ENCODE data around the gene MAP3K15. TPM values are rescaled to one million over a fixed set of nuclear protein-coding genes. Genes with fewer than 3 reads are reported as not detected.

Gene MAP3K15
- total RNA-seq, 2 experiments from 2014 or later: 1.8 to 2.2 TPM

- no peaks in the 10 kb centered on the region for H3K9me3 Mint-ChIP-seq
- ChIA-PET CTCF (interaction anchor here (1.5 kb wide), 1 partner anchor 8 kb away, joined by 3 read pairs; no protein-coding TSS in a partner anchor), POLR2A (interaction anchor here (0.9 kb wide), 1 partner anchor 11 kb away, joined by 3 read pairs; no protein-coding TSS in a partner anchor)
- no peak overlapping the region for H3K4me3 Mint-ChIP-seq
- H3K4me1 Mint-ChIP-seq (ENCODE audit: low read depth): peaks cover 45% of the 10 kb centered on the region
- H3K36me3 Mint-ChIP-seq (ENCODE audit: low read depth): peaks cover 2% of the 10 kb centered on the region
- DNase-seq: no peak
- TF ChIP-seq CTCF (IDR thresholded peaks at IDR 0.05): no peak
- intact Hi-C loops (cut with micrococcal nuclease): no loop called here
- H3K27me3 Mint-ChIP-seq: no peaks in the 10 kb centered on the region
- ATAC-seq: peak; percentile 33
- peak overlapping the region; percentile 79 for H3K27ac Mint-ChIP-seq
Observed at GRCh38 chrX:19555236-19555635, 39.9 kb upstream of the MAP3K15 start.

- intact Hi-C loops (cut with micrococcal nuclease): no loop called here
- ATAC-seq: peak; percentile 69
Observed at GRCh38 chrX:19554786-19555185, 39.5 kb upstream of the MAP3K15 start.

GRCh38 chrX:19552793-19553192, 37.5 kb upstream of the MAP3K15 start:
- no peaks in the 10 kb centered on the region for H3K27me3 Mint-ChIP-seq
- no peak for TF ChIP-seq CTCF (IDR thresholded peaks at IDR 0.05)
- no peaks in the 10 kb centered on the region for H3K9me3 Mint-ChIP-seq
- H3K36me3 Mint-ChIP-seq (ENCODE audit: low read depth): peaks cover 20% of the 10 kb centered on the region
- H3K4me1 Mint-ChIP-seq (ENCODE audit: low read depth): peaks cover 66% of the 10 kb centered on the region
- DNase-seq (no peak), ATAC-seq (no peak)
- no peak overlapping the region for H3K4me3 Mint-ChIP-seq
- CTCF ChIA-PET: interaction anchor here (0.7 kb wide), 1 partner anchor 41 kb away, joined by 3 read pairs; no protein-coding TSS in a partner anchor
- POLR2A ChIA-PET: no interaction called here
- H3K27ac Mint-ChIP-seq: peak overlapping the region; percentile 71
- intact Hi-C loops (cut with micrococcal nuclease): no loop called here

More at GRCh38 chrX:19554786-19555185, 39.5 kb upstream of the MAP3K15 start:
- peak; percentile 52 for DNase-seq
- H3K36me3 Mint-ChIP-seq (ENCODE audit: low read depth): peaks cover 4% of the 10 kb centered on the region
- CTCF ChIA-PET: interaction anchor here (1.5 kb wide), 1 partner anchor 8 kb away, joined by 3 read pairs; no protein-coding TSS in a partner anchor
- no peaks in the 10 kb centered on the region for H3K9me3 Mint-ChIP-seq
- peak overlapping the region; percentile 79 for H3K27ac Mint-ChIP-seq
- no peaks in the 10 kb centered on the region for H3K27me3 Mint-ChIP-seq
- no peak overlapping the region for H3K4me3 Mint-ChIP-seq
- H3K4me1 Mint-ChIP-seq (ENCODE audit: low read depth): peaks cover 49% of the 10 kb centered on the region
- POLR2A ChIA-PET: interaction anchor here (0.8 to 0.9 kb wide), 2 partner anchors 12 to 39 kb away, joined by 3 read pairs; no protein-coding TSS in a partner anchor
- TF ChIP-seq CTCF (IDR thresholded peaks at IDR 0.05): no peak

GRCh38 chrX:19549838-19550237, 34.5 kb upstream of the MAP3K15 start:
- H3K36me3 Mint-ChIP-seq (ENCODE audit: low read depth): peaks cover 35% of the 10 kb centered on the region
- intact Hi-C loops (cut with micrococcal nuclease): loop anchor here (10.0 kb wide), 2 partner anchors 335 to 515 kb away; partner anchors contain the start of gene SH3KBP1
- no peaks in the 10 kb centered on the region for H3K27me3 Mint-ChIP-seq
- no peak for TF ChIP-seq CTCF (IDR thresholded peaks at IDR 0.05)
- DNase-seq (peak; percentile 47), ATAC-seq (peak; percentile 57)
- H3K4me1 Mint-ChIP-seq (ENCODE audit: low read depth): peaks cover 50% of the 10 kb centered on the region
- peak overlapping the region; percentile 87 for H3K27ac Mint-ChIP-seq
- ChIA-PET CTCF (no interaction called here), POLR2A (no interaction called here)
- peak overlapping the region; percentile 64 for H3K4me3 Mint-ChIP-seq
- H3K9me3 Mint-ChIP-seq: no peaks in the 10 kb centered on the region

GRCh38 chrX:19548934-19549333, 33.6 kb upstream of the MAP3K15 start:
- peak overlapping the region; percentile 37 for H3K4me3 Mint-ChIP-seq
- CTCF ChIA-PET: no interaction called here

More at GRCh38 chrX:19548934-19549333, 33.6 kb upstream of the MAP3K15 start:
- H3K27ac Mint-ChIP-seq: peak overlapping the region; percentile 83
- ATAC-seq (no peak), DNase-seq (no peak)
- POLR2A ChIA-PET: interaction anchor here (0.7 kb wide), 1 partner anchor 180 kb away, joined by 3 read pairs; no protein-coding TSS in a partner anchor
- intact Hi-C loops (cut with micrococcal nuclease): loop anchor here (10.0 kb wide), 2 partner anchors 336 to 516 kb away; partner anchors contain the start of gene SH3KBP1
- H3K9me3 Mint-ChIP-seq: no peaks in the 10 kb centered on the region
- H3K27me3 Mint-ChIP-seq: no peaks in the 10 kb centered on the region
- peaks cover 38% of the 10 kb centered on the region for H3K36me3 Mint-ChIP-seq (ENCODE audit: low read depth)
- H3K4me1 Mint-ChIP-seq (ENCODE audit: low read depth): peaks cover 50% of the 10 kb centered on the region
- no peak for TF ChIP-seq CTCF (IDR thresholded peaks at IDR 0.05)
